ENCODE data around the gene SCTR. TPM values are rescaled to one million over a fixed set of nuclear protein-coding genes. Genes with fewer than 3 reads are reported as not detected.

SCTR gene
- total and polyA plus RNA-seq, 2 of the 13 experiments (the other 11 are each of a cell fraction or from before 2014, with no cell fraction given): not detected

- ATAC-seq (no peak), DNase-seq (ENCODE audit: low spot score) (no peak), FAIRE-seq (no peak)
- no TSS peak for BruUV-seq (replicated peaks)
- in situ Hi-C loops (cut with HindIII; ENCODE audit: extremely low pct_ligation_motif_present, low pct_unique_long_range_greater_than_20kb): no loop called here
- Histone ChIP-seq H3K79me2 (ENCODE audit: insufficient read depth, low read length) (no peaks in the 10 kb centered on the region), H4K20me1 (ENCODE audit: insufficient read depth, low read length) (no peaks in the 10 kb centered on the region), H3K36me3 (replicated peaks in 1 of 2; ENCODE audit: control insufficient read depth in 1 of 2, insufficient read depth in 2 of 2, low read length in 2 of 2) (no peaks in the 10 kb centered on the region), H3K9ac (ENCODE audit: insufficient read depth, low read depth, low read length) (no peak overlapping the region), H3K4me3 (replicated peaks in 1 of 3; ENCODE audit: insufficient read depth in 1 of 3, low read depth in 2 of 3, low read length in 3 of 3) (no peak overlapping the region), H3K4me1 (ENCODE audit: insufficient read depth, low read length) (peaks cover 9% of the 10 kb centered on the region; the same call in 1 of the 2 replicates), H2AFZ (ENCODE audit: low read length) (no peak overlapping the region), H3K9me3 (ENCODE audit: low read length) (no peaks in the 10 kb centered on the region), H3K27ac (ENCODE audit: extremely low read length, insufficient read depth, low read length) (no peak overlapping the region), H3K4me2 (ENCODE audit: low read depth, low read length) (no peak overlapping the region), H3K27me3 (ENCODE audit: control insufficient read depth in 1 of 2, insufficient read depth in 2 of 2, low read length in 2 of 2) (peaks cover 1 to 38% of the 10 kb centered on the region in 2 experiments; a peak in 4 of 5 replicates)
- ChIA-PET CTCF (ENCODE audit: low intra/inter-chr PET ratio, low total read pairs) (no interaction called here), POLR2A (no interaction called here)
- WGBS (ENCODE audit: low lambda C conversion rate): 27% methylated on average over 4 of the region's 4 CpGs
- TF ChIP-seq ZNF713 (CRISPR knock-in tag; IDR thresholded peaks at IDR 0.05): no peak
- no peak for TF ChIP-seq ZNF768 (CRISPR knock-in tag; IDR thresholded peaks at IDR 0.05)
- no peak for TF ChIP-seq TEAD3 (CRISPR knock-in tag; optimal IDR thresholded peaks at IDR 0.05; ENCODE audit: borderline replicate concordance)
- TF ChIP-seq MEIS1 (CRISPR knock-in tag; IDR thresholded peaks at IDR 0.05; ENCODE audit: borderline replicate concordance): no peak
- no peak for TF ChIP-seq ZSCAN20 (CRISPR knock-in tag; IDR thresholded peaks at IDR 0.05; ENCODE audit: borderline replicate concordance)
- no peak for TF ChIP-seq HOXA7 (CRISPR knock-in tag; IDR thresholded peaks at IDR 0.05)
- no peak for TF ChIP-seq ATF2 (CRISPR knock-in tag; IDR thresholded peaks at IDR 0.05)
- TF ChIP-seq ZNF513 (CRISPR knock-in tag; conservative IDR thresholded peaks at IDR 0.05): no peak
- TF ChIP-seq HNRNPH1 (optimal IDR thresholded peaks at IDR 0.05; ENCODE audit: low read depth, low read length): no peak
- no peak for TF ChIP-seq RFX3 (CRISPR knock-in tag; IDR thresholded peaks at IDR 0.05)
- intact Hi-C loops (cut with micrococcal nuclease; ENCODE audit: unreplicated experiment): no loop called here
Observed at GRCh38 chr2:119463136-119463535, 61.1 kb downstream of the SCTR start.
